ENCODE results near the gene ANXA11. TPM values are rescaled to one million over a fixed set of nuclear protein-coding genes. Genes with fewer than 3 reads are reported as not detected.

Gene ANXA11
- total and polyA plus RNA-seq, 9 of the 15 experiments (the other 6 are each of a cell fraction or from before 2014, with no cell fraction given): 43.6 to 212 (median 109) TPM

- TF ChIP-seq CCAR2 (IDR thresholded peaks at IDR 0.05; ENCODE audit: low read depth, low read length) (no peak), TCF3 (CRISPR knock-in tag; IDR thresholded peaks at IDR 0.05) (no peak), HEY1 (CRISPR knock-in tag; IDR thresholded peaks at IDR 0.05; ENCODE audit: borderline replicate concordance) (no peak), KLF16 (IDR thresholded peaks at IDR 0.05) (0 out of 2 replicates have a peak, but pooled peaks have one; percentile 16), ZBTB17 (CRISPR knock-in tag; IDR thresholded peaks at IDR 0.05) (peak; percentile 99), RB1 (IDR thresholded peaks at IDR 0.05; ENCODE audit: low read depth) (no peak), FOSL1 (tag; conservative IDR thresholded peaks at IDR 0.05) (peak; percentile 53), TAF1 (IDR thresholded peaks at IDR 0.05; ENCODE audit: control insufficient read depth, extremely low read depth, insufficient read depth, low read length, severe bottlenecking) (peak; percentile 59), ZNF124 (CRISPR knock-in tag; IDR thresholded peaks at IDR 0.05) (no peak), ZNF76 (CRISPR knock-in tag; IDR thresholded peaks at IDR 0.05; ENCODE audit: borderline replicate concordance) (0 out of 2 replicates have a peak, but pooled peaks have one; percentile 13), RBBP5 (IDR thresholded peaks at IDR 0.05; ENCODE audit: borderline replicate concordance, insufficient read depth, low read length, poor library complexity, severe bottlenecking) (peak; percentile 60), ZNF174 (CRISPR knock-in tag; IDR thresholded peaks at IDR 0.05) (no peak), RBM25 (IDR thresholded peaks at IDR 0.05; ENCODE audit: low read depth, low read length, severe bottlenecking) (peak; percentile 44), ZNF280A (IDR thresholded peaks at IDR 0.05; ENCODE audit: low read depth, partially characterized antibody) (no peak), RAD51 (IDR thresholded peaks at IDR 0.05; ENCODE audit: borderline replicate concordance, low read depth) (peak; percentile 91), RCOR1 (IDR thresholded peaks at IDR 0.05; ENCODE audit: borderline replicate concordance in 1 of 2, low read depth in 2 of 2, low read length in 2 of 2) (peak in 1 of 2 experiments; percentile 91; a peak in 2 of 4 replicates), ZNF217 (CRISPR knock-in tag; IDR thresholded peaks at IDR 0.05) (no peak), ZNF3 (CRISPR knock-in tag; IDR thresholded peaks at IDR 0.05) (no peak), KDM2B (CRISPR knock-in tag; IDR thresholded peaks at IDR 0.05) (no peak), SMARCC2 (IDR thresholded peaks at IDR 0.05; ENCODE audit: low read depth) (no peak), MCM3 (IDR thresholded peaks at IDR 0.05) (no peak), ZNF24 (IDR thresholded peaks at IDR 0.05) (no peak), SIN3B (IDR thresholded peaks at IDR 0.05; ENCODE audit: low read depth) (no peak)
- TF ChIP-seq, protein P1, sequence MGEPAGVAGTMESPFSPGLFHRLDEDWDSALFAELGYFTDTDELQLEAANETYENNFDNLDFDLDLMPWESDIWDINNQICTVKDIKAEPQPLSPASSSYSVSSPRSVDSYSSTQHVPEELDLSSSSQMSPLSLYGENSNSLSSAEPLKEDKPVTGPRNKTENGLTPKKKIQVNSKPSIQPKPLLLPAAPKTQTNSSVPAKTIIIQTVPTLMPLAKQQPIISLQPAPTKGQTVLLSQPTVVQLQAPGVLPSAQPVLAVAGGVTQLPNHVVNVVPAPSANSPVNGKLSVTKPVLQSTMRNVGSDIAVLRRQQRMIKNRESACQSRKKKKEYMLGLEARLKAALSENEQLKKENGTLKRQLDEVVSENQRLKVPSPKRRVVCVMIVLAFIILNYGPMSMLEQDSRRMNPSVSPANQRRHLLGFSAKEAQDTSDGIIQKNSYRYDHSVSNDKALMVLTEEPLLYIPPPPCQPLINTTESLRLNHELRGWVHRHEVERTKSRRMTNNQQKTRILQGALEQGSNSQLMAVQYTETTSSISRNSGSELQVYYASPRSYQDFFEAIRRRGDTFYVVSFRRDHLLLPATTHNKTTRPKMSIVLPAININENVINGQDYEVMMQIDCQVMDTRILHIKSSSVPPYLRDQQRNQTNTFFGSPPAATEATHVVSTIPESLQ (CRISPR knock-in tag; IDR thresholded peaks at IDR 0.05): no peak
These were observed 2.2 kb downstream of the ANXA11 start (continued) for GRCh38 chr10:80202934-80203834.

Measured in K562 (cell line).